H9 (cell line): Measurements from ENCODE around the gene PSMA2. TPM values are rescaled to one million over a fixed set of nuclear protein-coding genes. Genes with fewer than 3 reads are reported as not detected.

Experiments used
- DNase-seq: peaks from one replicate; pipeline ENCODE4 v3.0.0-alpha.2; 2017
- H2AFZ ChIP-seq: one replicate; pipeline ENCODE4 v1.6.1; 2013; ENCODE audit warnings: mild to moderate bottlenecking, low read length, control low read depth, moderate library complexity
- H2AK5ac ChIP-seq: 2 replicates; pipeline ENCODE4 v1.6.1; 2013; ENCODE audit warnings: low read length, control low read depth, mixed read lengths; ENCODE audit not compliant: insufficient read length
- H2BK120ac ChIP-seq: one replicate; pipeline ENCODE4 v1.6.1; 2013; ENCODE audit warnings: low read depth, mild to moderate bottlenecking, low read length, control low read depth, inconsistent platforms; ENCODE audit not compliant: poor library complexity, severe bottlenecking
- H2BK12ac ChIP-seq: 2 replicates; pipeline ENCODE4 v1.6.1; 2013; ENCODE audit warnings: low read length, control low read depth, mixed read lengths, low read depth; ENCODE audit not compliant: insufficient read length
- H2BK15ac ChIP-seq: 2 replicates; pipeline ENCODE4 v1.6.1; 2013; ENCODE audit warnings: low read depth, low read length, control low read depth
- H2BK20ac ChIP-seq: one replicate; pipeline ENCODE4 v1.6.1; 2013; ENCODE audit warnings: low read depth, mild to moderate bottlenecking, low read length, control low read depth, inconsistent platforms; ENCODE audit not compliant: poor library complexity, severe bottlenecking
- H2BK5ac ChIP-seq: 2 replicates; pipeline ENCODE4 v1.6.1; 2013; ENCODE audit warnings: low read length, control low read depth, mixed read lengths; ENCODE audit not compliant: insufficient read length
- H3K14ac ChIP-seq: 2 replicates; pipeline ENCODE4 v1.6.1; 2013; ENCODE audit warnings: low read length, control low read depth; ENCODE audit not compliant: insufficient read depth
- H3K18ac ChIP-seq: 2 replicates; pipeline ENCODE4 v1.6.1; 2013; ENCODE audit warnings: low read depth, mild to moderate bottlenecking, mixed read lengths, low read length, control low read depth; ENCODE audit not compliant: insufficient read length
- H3K23ac ChIP-seq: 2 replicates; pipeline ENCODE4 v1.6.1; 2013; ENCODE audit warnings: low read length, control low read depth, mixed read lengths, low read depth; ENCODE audit not compliant: insufficient read length
- H3K23me2 ChIP-seq: 2 replicates; pipeline ENCODE4 v1.6.1; 2013; ENCODE audit warnings: low read depth, mild to moderate bottlenecking, mixed read lengths, low read length, control low read depth; ENCODE audit not compliant: insufficient read length, poor library complexity, severe bottlenecking
- H3K27ac ChIP-seq: 2 replicates; pipeline ENCODE4 v1.5.1; 2013; ENCODE audit warnings: low read length, control low read depth, mixed read lengths, low read depth; ENCODE audit not compliant: insufficient read length
- H3K27me3 ChIP-seq: 2 replicates; pipeline ENCODE4 v1.6.1; 2013; ENCODE audit warnings: low read length, control low read depth, inconsistent platforms; ENCODE audit not compliant: insufficient read depth
- H3K4ac ChIP-seq: 2 replicates; pipeline ENCODE4 v1.6.1; 2013; ENCODE audit warnings: low read depth, mild to moderate bottlenecking, control low read depth, inconsistent platforms, low read length, moderate library complexity
- H3K4me1 ChIP-seq: 2 replicates; pipeline ENCODE4 v1.6.1; 2013; ENCODE audit warnings: low read length, control low read depth, inconsistent platforms; ENCODE audit not compliant: insufficient read depth
- H3K4me2 ChIP-seq: 2 replicates; pipeline ENCODE4 v1.6.1; 2013; ENCODE audit warnings: low read length, control low read depth, mixed read lengths; ENCODE audit not compliant: insufficient read length, insufficient read depth
- H3K56ac ChIP-seq: 2 replicates; pipeline ENCODE4 v1.6.1; 2013; ENCODE audit warnings: low read depth, mild to moderate bottlenecking, mixed read lengths, low read length, control low read depth; ENCODE audit not compliant: insufficient read length
- H3K79me1 ChIP-seq: 2 replicates; pipeline ENCODE4 v1.6.1; 2013; ENCODE audit warnings: low read depth, mild to moderate bottlenecking, moderate library complexity, low read length, control low read depth, inconsistent platforms; ENCODE audit not compliant: insufficient read depth, poor library complexity, severe bottlenecking
- H3K79me2 ChIP-seq: 2 replicates; pipeline ENCODE4 v1.6.1; 2013; ENCODE audit warnings: low read length, control low read depth, inconsistent platforms; ENCODE audit not compliant: insufficient read depth
- H3K9ac ChIP-seq: 2 replicates; pipeline ENCODE4 v1.6.1; 2013; ENCODE audit warnings: low read length, control low read depth, mixed read lengths; ENCODE audit not compliant: insufficient read length; ENCODE audit errors: extremely low read depth
- H3K9me3 ChIP-seq: one replicate; pipeline ENCODE4 v1.6.1; 2013; ENCODE audit warnings: low read depth, low read length, inconsistent platforms; ENCODE audit not compliant: control insufficient read depth
- H3T11ph ChIP-seq: one replicate; pipeline ENCODE4 v1.6.1; 2013; ENCODE audit warnings: mild to moderate bottlenecking, low read length, control low read depth, inconsistent platforms
- H4K20me1 ChIP-seq: one replicate; pipeline ENCODE4 v1.6.1; 2013; ENCODE audit not compliant: control insufficient read depth, insufficient read length, insufficient read depth
- H4K5ac ChIP-seq: 2 replicates; pipeline ENCODE4 v1.6.1; 2013; ENCODE audit warnings: low read depth, mild to moderate bottlenecking, mixed read lengths, low read length, control low read depth; ENCODE audit not compliant: insufficient read length
- H4K8ac ChIP-seq: replicated peaks from 2 replicates; pipeline ENCODE4 v1.6.1; 2013; ENCODE audit warnings: low read length, control low read depth, mixed read lengths, low read depth; ENCODE audit not compliant: insufficient read length
- H4K91ac ChIP-seq: 2 replicates; pipeline ENCODE4 v1.6.1; 2013; ENCODE audit warnings: low read depth, mild to moderate bottlenecking, moderate library complexity, mixed read lengths, low read length, control low read depth; ENCODE audit not compliant: insufficient read length
- H3K27ac Mint-ChIP-seq, 3 experiments: 2 replicates in 2 of 3; 3 replicates in 1 of 3; pipeline ENCODE4 v1.8.0; 2020 to 2021; ENCODE audit warnings: mixed read lengths in 3 of 3, mild to moderate bottlenecking in 1 of 3, moderate library complexity in 1 of 3
- H3K27me3 Mint-ChIP-seq: 2 replicates; pipeline ENCODE4 v1.8.0; 2021; ENCODE audit warnings: low read depth, mild to moderate bottlenecking, moderate library complexity, mixed read lengths
- H3K36me3 Mint-ChIP-seq, 3 experiments: 2 replicates in 2 of 3; 3 replicates in 1 of 3; pipeline ENCODE4 v1.8.0; 2020 to 2021; ENCODE audit warnings: low read depth in 3 of 3, mixed read lengths in 3 of 3; ENCODE audit not compliant: insufficient read depth in 1 of 3
- H3K4me1 Mint-ChIP-seq, 2 experiments: 2 replicates each; pipeline ENCODE4 v1.8.0; 2020; ENCODE audit warnings: mixed read lengths in 2 of 2
- H3K4me3 Mint-ChIP-seq, 2 experiments: 2 replicates in 1 of 2; 3 replicates in 1 of 2; pipeline ENCODE4 v1.8.0; 2020 to 2021; ENCODE audit warnings: mild to moderate bottlenecking in 2 of 2, mixed read lengths in 2 of 2, moderate library complexity in 1 of 2
- H3K9me3 Mint-ChIP-seq, 2 experiments: 2 replicates in 1 of 2; 3 replicates in 1 of 2; pipeline ENCODE4 v1.8.0; 2020; ENCODE audit warnings: mild to moderate bottlenecking in 2 of 2, mixed read lengths in 2 of 2, moderate library complexity in 1 of 2
- CTCF ChIP-seq: fragments of 200-600 bp; sonication (generic); conservative IDR thresholded peaks from 3 replicates; pipeline ENCODE4 v1.8.0; 2021; ENCODE audit warnings: antibody characterized with exemption, mild to moderate bottlenecking
- WGBS: extraction: QIAGEN DNeasy Blood & Tissue Kit; methylation state at CpG from one replicate; pipeline ENCODE4 v1.1.7; 2013; ENCODE audit warnings: missing lambda C conversion rate, low lambda C conversion rate, mixed read lengths; ENCODE audit not compliant: insufficient read length; ENCODE audit errors: extremely low coverage; 5-methylcytosine and 5-hydroxymethylcytosine counted together
- total RNA-seq: library from RNA; stranded (reverse); gene quantifications from 2 replicates; pipeline ENCODE4 v1.2.1, GENCODE V29; 2021

Gene PSMA2
- total RNA-seq, 1 experiment from 2014 or later = 227 TPM

GRCh38 chr7:42883950-42884349 lies 48.0 kb downstream of the PSMA2 start:
- no peaks in the 10 kb centered on the region for H3K27me3 Mint-ChIP-seq
- DNase-seq = peak; percentile 57

More at GRCh38 chr7:42883950-42884349, 48.0 kb downstream of the PSMA2 start:
- H3K36me3 Mint-ChIP-seq = peaks cover 4 to 14% (median 7%) of the 10 kb centered on the region in 3 experiments
- H3K23ac ChIP-seq = no peak overlapping the region
- H3K27ac ChIP-seq = no peak overlapping the region
- peaks cover 10% of the 10 kb centered on the region for H3K23me2 ChIP-seq
- H4K20me1 ChIP-seq = no peaks in the 10 kb centered on the region
- peaks cover 6 to 12% of the 10 kb centered on the region in 2 experiments for H3K9me3 Mint-ChIP-seq
- no peak overlapping the region for H4K91ac ChIP-seq
- H3K79me1 ChIP-seq = no peaks in the 10 kb centered on the region
- no peak overlapping the region for H2AK5ac ChIP-seq
- no peak overlapping the region for H2BK15ac ChIP-seq
- no peak overlapping the region for H3K56ac ChIP-seq
- no peak overlapping the region for H3T11ph ChIP-seq
- H2BK12ac ChIP-seq = no peak overlapping the region
- no peak for TF ChIP-seq CTCF
- no CpG with 5 or more reads among the region's 6 CpGs for WGBS
- H3K4me2 ChIP-seq = no peak overlapping the region
- no peaks in the 10 kb centered on the region for H3K4me1 ChIP-seq
- H3K27ac Mint-ChIP-seq = no peak overlapping the region
- no peak overlapping the region for H3K18ac ChIP-seq
- no peaks in the 10 kb centered on the region for H3K79me2 ChIP-seq
- H2BK120ac ChIP-seq = no peak overlapping the region
- no peak overlapping the region for H3K9ac ChIP-seq
- H3K14ac ChIP-seq = no peak overlapping the region
- H2AFZ ChIP-seq = no peak overlapping the region
- H3K9me3 ChIP-seq = no peaks in the 10 kb centered on the region
- no peak overlapping the region for H3K4me3 Mint-ChIP-seq
- H3K27me3 ChIP-seq = no peaks in the 10 kb centered on the region
- H4K8ac ChIP-seq = no peak overlapping the region
- H2BK20ac ChIP-seq = no peak overlapping the region
- H4K5ac ChIP-seq = no peak overlapping the region
- H3K4me1 Mint-ChIP-seq = peaks cover 23 to 33% of the 10 kb centered on the region in 2 experiments
- no peak overlapping the region for H3K4ac ChIP-seq
- H2BK5ac ChIP-seq = no peak overlapping the region
